Kidney capillary endothelial cell (primary cell): Measurements from ENCODE around the gene C1QTNF1.
"Not testable (repeated sequence)": the region's sequence is repeated elsewhere in the genome, so short reads cannot be mapped to it uniquely, and the experiment has no call there.

Source experiments
- DNase-seq: peaks from one replicate; pipeline ENCODE4 v3.0.0-alpha.2; 2018; ENCODE audit warnings: low spot score

The C1QTNF1 gene

DNA sequence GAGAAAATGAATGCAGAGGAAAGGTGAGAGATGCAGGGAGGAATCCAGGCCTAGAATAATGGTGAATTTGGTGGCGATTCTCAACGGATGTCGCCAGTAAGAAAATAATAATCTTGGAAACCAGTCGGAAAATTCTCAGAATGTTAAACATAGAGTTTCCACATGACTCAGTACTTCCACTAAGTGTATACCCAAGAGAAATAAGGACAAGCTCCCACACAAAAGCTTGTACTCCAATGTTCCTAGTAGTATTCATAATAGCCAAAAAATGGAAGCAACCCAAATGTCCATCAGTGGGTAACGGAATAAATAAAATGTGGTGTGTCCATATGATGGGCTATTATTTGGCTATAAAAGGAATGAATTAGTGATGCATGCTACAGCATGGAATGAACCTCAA is 31.2 kb downstream of the C1QTNF1 start:
- no peak for DNase-seq

DNA sequence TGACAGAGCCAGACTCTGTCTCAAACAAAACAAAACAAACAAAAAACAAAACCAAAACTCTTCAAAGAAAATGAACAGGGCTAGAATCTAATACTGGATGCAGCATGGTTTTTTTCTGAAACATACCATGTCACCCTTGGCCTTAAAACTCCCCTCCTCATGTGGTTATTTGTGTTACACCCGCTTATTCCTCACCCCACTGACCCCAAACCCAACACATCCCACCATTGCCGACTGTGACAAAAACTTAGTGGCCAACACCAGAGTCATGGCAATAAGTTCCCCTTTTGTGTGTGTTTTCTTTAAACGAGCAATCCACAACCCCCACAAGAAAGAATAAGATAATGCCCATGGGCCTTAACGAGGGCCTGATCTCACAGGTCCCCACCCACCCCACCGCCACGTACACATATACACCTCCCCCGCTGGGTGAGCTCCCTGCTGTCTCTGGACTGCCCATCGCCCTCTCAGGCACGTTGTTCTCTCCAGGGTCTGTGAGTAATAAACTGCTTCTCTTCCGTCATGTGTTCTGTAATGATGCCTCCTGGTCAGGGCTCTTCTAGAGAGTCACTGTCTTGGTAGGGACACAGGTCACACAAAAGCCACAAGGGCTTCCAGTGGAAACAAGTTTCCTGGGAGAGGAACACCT is 33.9 kb downstream of the C1QTNF1 start:
- no peak for DNase-seq

DNA sequence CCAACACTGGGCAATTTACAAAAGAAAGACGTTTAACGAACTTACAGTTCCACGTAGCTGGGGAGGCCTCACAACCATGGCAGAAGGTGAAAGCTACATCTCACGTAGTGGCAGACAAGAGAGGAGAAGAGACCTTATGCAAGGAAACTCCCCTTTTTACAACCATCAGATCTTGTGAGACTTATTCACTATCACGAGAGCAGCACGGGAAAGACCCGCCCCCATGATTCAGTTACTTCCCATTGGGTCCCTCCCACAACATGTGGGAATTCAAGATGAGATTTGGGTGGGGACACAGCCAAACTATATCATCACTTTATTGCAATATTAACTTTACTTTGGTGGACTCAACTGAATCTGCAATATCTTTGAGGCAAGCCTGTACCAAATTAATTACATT is 38.7 kb downstream of the C1QTNF1 start:
- DNase-seq: no peak

DNA sequence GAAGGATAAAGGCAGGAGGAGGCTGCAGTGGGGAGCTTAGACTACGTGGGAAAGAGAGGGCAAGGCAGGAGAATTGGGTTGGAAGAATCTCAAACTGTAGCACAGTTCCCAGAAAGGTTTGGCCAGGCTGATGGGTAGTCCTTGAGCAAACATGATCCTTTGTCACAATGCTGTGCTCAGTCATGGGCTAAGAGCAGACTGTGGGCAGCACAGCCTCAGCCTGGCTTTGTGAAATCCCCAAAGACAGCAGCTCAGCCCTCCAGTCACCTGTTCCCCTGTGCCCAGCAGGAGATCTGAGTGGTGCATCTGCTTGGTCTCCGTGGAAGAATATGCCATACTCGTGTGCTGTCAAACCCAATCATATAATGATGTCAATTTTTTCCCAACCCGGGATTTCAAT is 40.1 kb downstream of the C1QTNF1 start:
- no peak for DNase-seq

DNA sequence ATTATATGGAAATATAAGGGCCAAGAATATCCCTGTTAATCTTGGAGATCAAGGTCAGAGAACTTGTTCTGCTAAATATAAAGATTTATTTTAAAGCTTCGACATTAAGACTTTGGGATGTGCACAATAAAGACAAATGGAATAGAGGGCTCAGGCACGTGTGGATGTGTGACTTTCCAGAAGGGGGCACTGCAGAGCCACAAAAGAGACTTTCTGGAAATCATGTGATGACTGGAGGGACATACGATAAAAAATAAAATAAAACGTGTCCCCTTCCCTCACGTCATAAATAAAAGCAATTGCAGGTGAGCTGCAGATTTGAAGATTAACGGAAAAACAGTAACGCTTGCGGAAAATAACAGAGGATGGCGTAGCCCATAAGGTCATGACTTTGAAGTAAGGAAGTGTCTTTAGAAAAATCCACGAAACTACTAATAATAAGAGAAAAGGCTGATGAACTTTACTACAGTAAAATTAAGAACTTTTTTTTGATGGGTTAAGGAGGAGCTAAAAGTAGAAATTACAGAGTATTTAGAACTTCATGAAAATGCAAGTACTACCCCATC is 41.2 kb downstream of the C1QTNF1 start:
- DNase-seq: peak; percentile 45

DNA sequence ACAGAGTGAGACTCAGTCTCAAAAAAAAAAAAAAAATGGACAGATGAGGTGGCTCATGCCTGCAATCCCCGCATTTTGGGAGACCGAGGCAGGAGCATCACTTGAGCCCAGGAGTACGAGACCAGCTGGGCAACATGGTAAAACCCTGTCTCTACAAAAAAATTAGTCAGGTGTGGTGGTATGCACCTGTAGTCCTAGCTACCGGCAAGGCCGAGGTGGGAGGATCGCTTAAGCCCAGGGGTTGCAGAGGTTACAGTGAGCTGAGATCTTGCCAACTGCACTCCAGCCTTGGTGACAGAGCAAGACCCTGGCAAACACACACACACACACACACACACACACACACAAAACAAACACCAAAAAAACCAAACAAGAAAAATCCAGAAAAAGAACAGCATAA is 43.0 kb downstream of the C1QTNF1 start:
- DNase-seq: no peak

DNA sequence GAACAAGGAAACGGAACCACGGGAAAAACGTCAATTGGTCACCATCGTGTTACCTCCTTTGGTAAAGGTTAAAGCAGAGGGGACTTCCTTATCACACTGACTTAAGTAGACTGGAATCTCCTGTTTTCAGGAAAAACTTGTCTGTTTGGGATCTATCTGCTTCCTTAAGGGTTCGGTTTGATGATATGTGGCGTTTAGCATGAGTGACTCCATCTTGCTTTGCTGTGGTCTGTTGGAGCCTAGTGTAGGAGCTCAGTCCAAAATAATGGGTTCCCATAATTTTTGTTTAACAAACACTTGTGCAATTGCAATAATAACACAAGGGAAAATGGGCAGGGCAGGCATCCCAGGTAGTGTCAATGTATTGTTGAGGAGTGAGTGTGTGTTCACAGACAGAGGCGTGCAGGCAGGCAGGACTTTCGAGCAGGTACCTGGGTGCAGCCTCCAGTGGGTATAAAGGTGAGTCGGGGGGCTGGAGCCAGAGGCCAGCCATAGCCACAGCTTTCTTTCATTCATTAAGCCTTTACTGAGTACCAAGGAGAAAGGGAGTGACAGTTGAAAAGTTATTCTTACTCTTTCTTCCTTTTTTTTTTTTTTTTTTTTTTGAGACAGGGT is 46.4 kb downstream of the C1QTNF1 start:
- no peak for DNase-seq

DNA sequence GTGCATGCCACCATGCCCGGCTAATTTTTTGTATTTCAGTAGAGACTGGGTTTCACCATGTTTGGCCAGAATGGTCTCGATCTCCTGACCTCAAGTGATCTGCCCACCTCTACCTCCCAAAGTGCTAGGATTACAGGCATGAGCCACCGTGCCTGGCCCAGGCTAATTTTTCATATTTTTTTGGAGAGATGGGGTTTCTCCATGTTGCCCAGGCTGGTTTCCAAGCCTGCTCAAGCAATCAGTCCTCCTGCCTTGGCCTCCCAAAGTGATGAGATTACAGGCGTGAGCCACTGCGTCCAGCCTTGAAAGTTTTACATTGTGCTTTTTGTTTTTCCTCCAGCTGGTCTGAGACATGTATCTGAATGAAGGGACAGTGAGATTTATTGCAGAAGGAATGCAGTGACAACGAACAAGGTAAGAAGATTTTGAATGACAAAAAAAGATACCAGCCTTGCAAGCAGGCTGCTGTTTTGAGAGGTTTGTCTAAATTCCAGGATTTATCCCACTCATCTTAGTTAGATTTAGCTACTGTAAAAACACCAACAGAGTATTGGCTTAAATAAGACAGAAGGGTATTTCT is 47.3 kb downstream of the C1QTNF1 start:
- no peak for DNase-seq

DNA sequence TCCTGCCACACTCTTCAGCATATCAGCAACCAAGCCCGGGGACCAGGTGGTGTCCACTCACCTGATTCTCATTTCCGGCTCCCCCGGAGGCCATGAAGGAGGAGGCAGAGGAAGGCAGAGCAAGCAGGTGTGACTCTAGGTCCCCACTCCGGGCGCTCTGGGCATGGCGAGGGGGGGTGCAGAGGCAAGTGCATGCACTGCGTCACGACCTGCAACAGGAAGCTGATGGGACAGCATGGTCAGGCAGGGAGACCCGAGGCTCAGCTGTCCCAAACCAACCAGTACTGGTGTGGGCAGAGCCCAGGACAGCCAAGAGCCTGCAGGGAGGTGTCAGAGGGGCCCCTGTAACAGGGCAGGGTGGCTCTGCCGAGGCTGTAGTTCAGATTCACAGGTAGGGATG is 48.6 kb downstream of the C1QTNF1 start:
- DNase-seq: no peak

DNA sequence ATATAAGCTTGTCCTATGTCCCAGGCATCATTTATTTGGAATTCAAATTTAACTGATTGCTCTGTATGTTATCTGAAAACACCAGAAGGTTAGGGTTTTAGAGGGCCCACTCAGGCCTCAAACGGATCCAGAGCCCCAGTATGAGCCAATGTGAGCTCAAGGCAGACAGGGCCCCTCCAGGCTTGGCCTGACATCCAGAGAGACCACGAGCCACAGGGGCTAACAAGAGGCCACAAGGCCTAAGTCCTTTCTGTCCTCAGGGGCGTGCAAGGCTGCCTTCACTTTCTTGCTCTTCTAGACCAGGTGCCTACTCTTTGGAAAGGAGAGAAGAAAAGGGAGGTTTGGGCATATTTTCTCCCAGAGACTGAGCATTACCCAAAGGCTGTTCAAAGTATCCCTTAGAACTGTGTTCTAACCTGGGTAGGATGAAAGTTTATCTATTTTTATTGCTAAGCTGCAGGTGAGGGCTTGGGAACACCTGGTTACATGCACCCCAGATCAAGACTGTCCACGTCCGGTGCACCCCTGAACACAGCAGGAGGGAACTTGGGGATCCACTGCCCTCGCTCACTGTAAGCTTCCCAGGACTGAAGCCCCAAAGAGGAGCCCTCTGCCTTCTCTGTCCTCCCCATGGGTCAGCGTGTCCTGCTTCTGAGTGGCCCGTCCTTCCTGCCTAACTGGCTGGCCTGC is 49.2 kb downstream of the C1QTNF1 start:
- no peak for DNase-seq

DNA sequence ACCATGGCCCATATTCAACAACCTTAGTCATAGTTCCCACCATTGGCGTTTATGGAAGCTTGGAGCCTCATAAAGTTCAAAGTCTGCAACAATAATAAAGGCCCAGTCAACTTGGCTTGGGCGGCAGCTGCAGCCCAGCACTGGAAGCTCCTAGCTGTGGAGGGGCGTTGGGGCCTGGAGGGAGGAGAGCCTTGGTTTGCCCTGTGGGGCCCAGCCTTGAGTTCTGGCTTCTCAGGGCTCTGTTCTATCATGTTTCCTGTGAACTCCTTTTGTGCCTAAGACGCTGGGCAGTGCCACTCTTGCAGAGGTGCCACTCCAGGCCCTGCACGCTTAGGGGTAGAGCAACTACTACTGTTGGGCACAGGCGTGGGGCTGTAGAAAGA is 49.7 kb downstream of the C1QTNF1 start:
- DNase-seq: no peak

DNA sequence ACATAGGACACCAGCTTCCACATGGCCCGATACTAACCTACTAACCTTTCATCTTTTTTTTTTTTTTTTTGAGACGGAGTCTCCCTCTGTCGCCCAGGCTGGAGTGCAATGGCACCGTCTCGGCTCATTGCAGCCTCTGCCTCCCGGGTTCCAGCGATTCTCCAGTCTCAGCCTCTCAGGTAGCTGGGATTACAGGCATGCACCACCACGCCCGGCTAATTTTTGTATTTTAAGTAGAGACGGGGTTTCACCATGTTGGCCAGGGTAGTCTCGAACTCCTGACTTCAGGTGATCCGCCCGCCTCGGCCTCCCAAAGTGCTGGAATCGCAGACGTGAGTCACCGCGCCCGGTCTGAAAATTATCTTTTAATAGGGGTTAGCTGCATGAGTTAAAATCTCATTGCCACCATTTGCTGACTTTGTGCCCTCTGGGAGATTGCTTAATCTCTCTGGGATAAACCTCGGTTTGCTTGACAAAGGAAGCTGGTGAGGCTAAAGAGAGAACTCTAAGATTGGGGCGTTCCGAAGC is 50.2 kb downstream of the C1QTNF1 start:
- not testable (repeated sequence) for DNase-seq

DNA sequence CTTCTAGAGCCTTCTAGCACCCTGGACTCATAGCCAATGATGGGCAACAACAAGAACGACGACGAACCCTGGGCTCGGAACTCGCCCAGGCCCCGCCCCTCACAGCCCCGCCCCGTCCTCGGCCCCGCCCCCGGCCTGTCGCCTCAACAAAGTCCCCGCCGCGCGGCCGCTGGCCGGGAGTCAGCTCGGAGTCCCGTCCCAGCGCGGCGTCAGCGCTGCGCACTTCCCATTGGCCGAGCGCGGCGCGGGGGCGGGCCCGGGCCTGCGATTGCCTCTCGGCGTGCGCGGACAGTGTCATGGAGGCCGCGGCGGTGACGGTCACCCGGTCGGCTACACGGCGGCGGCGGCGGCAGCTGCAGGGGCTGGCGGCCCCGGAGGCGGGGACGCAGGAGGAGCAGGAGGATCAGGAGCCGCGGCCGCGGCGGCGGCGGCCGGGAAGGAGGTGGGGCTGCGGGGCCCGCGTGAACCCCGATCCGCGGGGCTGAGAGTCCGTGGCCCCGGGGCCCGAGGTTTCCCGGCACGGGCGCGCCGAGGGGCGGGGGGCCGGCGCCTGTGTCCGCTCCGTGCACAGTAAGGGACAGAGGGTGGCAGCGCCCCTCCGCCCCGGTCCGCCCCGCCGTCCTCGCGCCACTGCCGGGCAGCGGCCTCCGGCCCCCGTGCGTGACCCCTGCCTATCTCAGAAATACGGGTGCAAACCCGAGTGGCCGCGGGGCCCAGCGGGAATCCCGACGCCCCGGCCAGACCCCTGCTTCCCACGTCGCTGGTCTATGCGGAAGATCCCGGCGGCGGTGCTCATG is 50.9 kb downstream of the C1QTNF1 start, which contains the start of gene ENGASE:
TSS of gene ENGASE (plus strand) at position 176 of the 797 bp plus-strand sequence. CDS start at position 297, 121 bp downstream.
- peak; percentile 84 for DNase-seq

DNA sequence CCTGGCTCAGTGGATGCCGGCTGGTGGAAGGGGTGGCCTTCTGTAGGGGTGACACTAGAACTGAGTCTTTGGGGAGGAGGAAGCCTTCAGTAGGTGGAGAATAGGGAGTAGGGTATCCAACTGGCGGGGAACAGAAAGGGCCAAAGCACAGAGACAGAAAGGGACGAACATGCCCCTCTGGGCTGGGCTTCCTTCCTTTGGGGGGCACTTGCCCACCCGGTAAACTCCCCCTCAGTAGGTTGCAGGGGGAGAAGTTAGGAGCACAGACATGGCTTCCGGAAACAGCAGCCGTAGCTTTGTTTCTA is 51.4 kb downstream of the C1QTNF1 start:
- peak; percentile 19 for DNase-seq

DNA sequence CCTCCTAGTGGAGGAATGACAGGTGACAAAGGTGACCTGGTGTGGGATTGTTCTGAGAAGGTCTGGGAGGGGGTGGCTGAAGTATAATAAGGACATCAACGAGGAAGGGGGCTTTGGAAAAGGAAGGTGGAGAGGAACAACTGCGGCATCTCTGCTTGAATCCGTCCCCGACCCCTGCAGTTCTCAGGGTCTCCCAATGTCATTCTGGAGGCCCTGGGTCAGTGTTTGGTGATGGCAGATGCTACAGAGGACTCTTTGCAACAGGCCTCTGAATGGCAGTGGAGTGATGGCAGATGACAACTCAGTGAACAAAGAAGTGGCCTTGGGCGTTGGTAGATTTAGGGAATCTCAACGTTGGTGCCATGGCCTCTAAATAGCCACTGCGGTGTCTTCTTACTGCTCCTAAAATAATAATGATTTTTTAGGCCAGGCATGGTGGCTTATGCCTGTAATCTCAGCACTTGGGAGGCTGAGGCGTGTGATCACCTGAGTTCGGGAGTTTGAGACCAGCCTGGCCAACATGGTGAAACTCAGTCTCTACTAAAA is 52.0 kb downstream of the C1QTNF1 start:
- DNase-seq: no peak

DNA sequence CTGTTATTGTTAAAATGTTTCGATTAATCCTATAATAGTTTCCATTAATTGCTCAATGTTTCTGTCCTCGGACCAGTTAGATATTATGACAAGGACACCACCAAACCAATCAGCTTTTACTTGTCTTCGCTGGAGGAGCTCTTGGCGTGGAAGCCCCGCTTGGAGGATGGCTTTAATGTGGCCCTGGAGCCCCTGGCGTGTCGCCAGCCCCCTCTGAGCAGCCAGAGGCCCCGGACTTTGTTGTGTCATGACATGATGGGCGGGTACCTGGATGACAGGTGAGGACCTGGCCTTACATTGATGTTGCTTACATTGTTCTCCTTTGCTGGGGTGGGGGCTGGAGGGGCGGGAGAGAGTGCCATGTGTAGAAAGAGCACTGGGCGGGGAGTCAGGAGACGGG is 53.6 kb downstream of the C1QTNF1 start:
- no peak for DNase-seq

DNA sequence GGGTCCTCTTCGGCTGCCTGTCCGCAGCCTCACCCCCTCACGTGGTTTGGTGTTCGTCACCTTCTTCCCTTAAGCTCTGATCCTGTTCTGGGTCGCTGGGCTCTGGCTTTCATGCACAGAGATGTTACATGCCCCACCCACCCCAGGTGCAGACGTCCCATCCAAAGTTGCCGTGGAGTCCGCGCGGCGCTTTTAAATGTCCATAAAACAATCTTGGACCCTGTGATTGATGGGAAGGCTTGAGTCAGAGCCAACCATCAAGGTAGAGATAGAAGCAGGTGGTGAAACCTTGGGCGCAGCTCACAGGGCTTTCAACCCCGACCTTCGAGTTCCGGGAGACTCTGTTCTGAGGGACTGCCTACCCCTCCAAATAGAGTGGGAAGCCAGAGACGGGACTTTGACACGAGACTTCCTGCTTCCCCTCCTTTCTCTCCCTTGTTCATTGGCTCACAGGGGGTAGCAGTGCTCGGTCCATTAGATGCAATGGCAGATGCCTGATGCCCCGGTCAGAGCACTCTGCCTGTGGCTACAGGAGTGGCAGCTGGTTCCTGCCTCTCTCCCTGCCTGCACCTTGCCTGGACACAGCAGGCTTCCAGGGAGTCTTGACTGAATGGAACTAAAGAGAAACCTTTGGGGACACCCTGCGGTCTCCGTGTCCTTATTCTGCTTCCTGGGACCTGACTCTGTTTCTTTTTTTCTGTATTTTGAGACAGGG is 54.7 kb downstream of the C1QTNF1 start:
- DNase-seq: no peak

DNA sequence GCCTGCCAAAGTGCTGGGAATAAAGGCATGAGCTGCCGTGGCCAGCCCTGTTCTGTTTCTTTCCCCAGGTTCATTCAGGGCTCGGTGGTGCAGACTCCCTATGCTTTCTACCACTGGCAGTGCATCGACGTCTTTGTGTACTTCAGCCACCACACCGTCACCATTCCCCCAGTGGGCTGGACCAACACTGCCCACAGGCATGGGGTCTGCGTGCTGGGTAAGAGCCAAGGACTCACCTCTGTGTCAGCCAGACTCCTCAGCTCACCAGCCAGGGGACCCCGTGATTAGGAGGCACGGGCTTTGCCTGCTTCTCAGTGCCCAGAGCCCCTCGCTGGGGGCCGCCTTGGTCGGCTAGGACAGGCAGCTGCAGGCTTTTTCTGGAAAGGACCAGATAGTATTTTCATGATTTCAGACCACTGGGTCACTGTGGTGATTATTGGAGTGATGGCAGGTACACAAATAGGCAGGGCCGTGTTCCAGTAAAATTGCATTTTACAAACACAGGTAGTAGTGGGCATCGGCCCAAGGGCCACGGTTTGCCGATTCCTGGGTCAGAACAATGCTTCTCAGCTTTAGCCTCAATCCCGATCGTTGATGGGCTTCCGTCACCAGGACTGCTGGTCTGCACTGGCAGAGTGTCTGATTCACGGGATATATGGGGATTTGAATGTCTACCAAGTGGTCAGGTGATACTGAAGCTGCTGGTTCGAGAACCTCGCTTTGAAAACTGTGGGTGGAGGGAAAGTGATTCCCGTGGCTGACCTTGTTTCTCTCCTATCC is 55.6 kb downstream of the C1QTNF1 start:
- DNase-seq: no peak

DNA sequence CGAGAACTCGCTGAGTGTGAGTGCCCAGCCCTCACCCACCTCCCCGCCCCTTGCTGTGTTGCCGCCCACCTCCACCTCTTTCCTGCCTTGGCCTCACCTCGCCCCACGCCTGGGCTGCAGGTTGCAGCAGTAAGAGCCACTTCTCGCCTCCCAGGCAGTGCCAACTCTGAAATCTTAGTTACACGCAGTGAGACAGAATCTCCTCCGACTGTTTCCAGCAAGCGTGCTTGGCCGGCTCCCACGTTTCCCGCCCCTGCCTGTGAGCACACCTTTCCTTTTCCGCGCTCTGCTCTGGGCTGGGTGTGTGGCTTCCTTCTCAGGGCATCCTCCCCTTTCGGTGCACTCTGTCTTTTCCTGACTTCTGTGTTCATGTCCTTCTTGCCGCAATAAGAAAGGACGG is 56.4 kb downstream of the C1QTNF1 start:
- no peak for DNase-seq

DNA sequence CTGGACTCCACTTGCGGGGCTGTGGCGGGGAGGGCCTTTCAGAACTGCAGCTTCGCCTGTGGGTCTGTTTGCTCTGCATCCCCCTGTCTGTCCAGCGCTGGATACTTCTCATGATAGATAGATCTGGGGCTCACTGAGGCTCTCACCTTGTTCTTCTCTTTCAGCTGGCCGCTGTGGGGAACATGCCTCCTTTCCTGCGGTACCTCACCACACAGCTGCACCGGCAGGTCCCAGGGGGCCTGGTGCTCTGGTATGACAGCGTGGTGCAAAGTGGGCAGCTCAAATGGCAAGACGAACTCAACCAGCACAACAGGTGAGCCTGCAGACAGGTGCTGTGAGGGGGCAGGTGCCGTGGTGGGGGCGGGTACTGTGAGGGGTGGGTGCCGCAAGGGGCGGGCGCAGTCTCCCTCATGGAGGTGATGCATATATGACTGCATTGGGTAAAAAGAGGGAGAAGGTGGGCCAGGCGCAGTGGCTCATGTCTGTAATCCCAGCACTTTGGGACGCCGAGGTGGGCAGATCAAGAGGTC is 56.9 kb downstream of the C1QTNF1 start:
- DNase-seq: no peak
